GM23338 (cell line): ENCODE measurements around the gene FAM227A.

Experiments
- EZH2 ChIP-seq: fragments of 200-600 bp; sonication (generic); IDR thresholded peaks from one replicate; pipeline ENCODE4 v1.8.0; 2017; ENCODE audit warnings: antibody characterized with exemption, mild to moderate bottlenecking, low read depth; ENCODE audit not compliant: unreplicated experiment
- EZH2phosphoT487 ChIP-seq: fragments of 200-600 bp; sonication (generic); IDR thresholded peaks from one replicate; pipeline ENCODE4 v1.8.1; 2018; ENCODE audit warnings: antibody characterized with exemption; ENCODE audit not compliant: unreplicated experiment
- POLR2AphosphoS5 ChIP-seq: IDR thresholded peaks from 2 replicates; pipeline ENCODE4 v1.6.1; 2016; ENCODE audit warnings: antibody characterized with exemption, low read depth
- REST ChIP-seq: IDR thresholded peaks from one replicate; pipeline ENCODE4 v1.6.1; 2018; ENCODE audit warnings: antibody characterized with exemption; ENCODE audit not compliant: unreplicated experiment
- TF ChIP-seq, protein P1 (sequence below), 2 experiments: fragments of 200-600 bp in 1 of 2; sonication (generic) in 1 of 2; conservative IDR thresholded peaks; 2 replicates each; pipeline versions ENCODE4 v1.5.1 to v1.6.1; 2016 to 2017; ENCODE audit warnings: antibody characterized with exemption in 2 of 2, low read depth in 2 of 2, mild to moderate bottlenecking in 2 of 2, moderate library complexity in 1 of 2

DNA sequence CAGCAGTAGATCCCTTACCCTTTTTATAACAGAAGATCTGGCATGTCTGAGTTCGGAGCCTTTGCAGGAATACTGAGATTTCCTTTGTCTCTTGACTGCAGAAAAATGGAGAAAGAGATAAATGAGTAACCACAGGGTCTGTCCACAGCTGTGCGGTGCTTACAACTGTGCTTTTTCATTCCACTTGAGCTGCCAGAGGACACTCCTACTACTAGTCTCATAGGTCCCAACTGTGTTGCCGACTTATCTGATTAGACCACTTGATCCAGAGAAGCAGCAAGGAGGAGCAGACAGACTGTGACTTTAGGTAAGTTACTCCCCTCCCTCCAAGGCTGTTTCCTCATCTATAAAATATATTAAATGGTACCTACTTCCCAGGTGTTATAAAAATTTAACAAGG lies 17.5 kb downstream of the FAM227A start:
- TF ChIP-seq, protein P1, sequence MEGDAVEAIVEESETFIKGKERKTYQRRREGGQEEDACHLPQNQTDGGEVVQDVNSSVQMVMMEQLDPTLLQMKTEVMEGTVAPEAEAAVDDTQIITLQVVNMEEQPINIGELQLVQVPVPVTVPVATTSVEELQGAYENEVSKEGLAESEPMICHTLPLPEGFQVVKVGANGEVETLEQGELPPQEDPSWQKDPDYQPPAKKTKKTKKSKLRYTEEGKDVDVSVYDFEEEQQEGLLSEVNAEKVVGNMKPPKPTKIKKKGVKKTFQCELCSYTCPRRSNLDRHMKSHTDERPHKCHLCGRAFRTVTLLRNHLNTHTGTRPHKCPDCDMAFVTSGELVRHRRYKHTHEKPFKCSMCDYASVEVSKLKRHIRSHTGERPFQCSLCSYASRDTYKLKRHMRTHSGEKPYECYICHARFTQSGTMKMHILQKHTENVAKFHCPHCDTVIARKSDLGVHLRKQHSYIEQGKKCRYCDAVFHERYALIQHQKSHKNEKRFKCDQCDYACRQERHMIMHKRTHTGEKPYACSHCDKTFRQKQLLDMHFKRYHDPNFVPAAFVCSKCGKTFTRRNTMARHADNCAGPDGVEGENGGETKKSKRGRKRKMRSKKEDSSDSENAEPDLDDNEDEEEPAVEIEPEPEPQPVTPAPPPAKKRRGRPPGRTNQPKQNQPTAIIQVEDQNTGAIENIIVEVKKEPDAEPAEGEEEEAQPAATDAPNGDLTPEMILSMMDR (conservative IDR thresholded peaks at IDR 0.05; ENCODE audit: low read depth in 2 of 2), result no peak
- TF ChIP-seq EZH2phosphoT487, result no peak
- no peak for TF ChIP-seq REST
- TF ChIP-seq EZH2, result no peak
- TF ChIP-seq POLR2AphosphoS5, result no peak
